CD14-positive monocyte (primary cell): Measurements from ENCODE around the gene RIT1. TPM values are rescaled to one million over a fixed set of nuclear protein-coding genes. Genes with fewer than 3 reads are reported as not detected.

Experiments
- DNase-seq, 3 donors: peaks; one replicate each; pipeline ENCODE4 v3.0.0-alpha.2; 2011 to 2022
- H2AFZ ChIP-seq: 2 replicates; pipeline ENCODE4 v1.6.0; 2012; ENCODE audit warnings: mild to moderate bottlenecking, low read depth, low read length, inconsistent platforms; ENCODE audit not compliant: insufficient read depth, poor library complexity, severe bottlenecking
- H3K27ac ChIP-seq, 2 donors: 1 replicate in 1 of 2; 2 replicates in 1 of 2; pipeline ENCODE4 v1.5.1; 2012 to 2013; ENCODE audit warnings: low read length in 2 of 2, control low read depth in 1 of 2, inconsistent platforms in 1 of 2, low read depth in 1 of 2, mild to moderate bottlenecking in 1 of 2
- H3K27me3 ChIP-seq, 2 donors: one replicate each; pipeline versions ENCODE4 v1.6.0 to v1.6.1; 2011 to 2013; ENCODE audit warnings: low read length in 2 of 2; ENCODE audit not compliant: control insufficient read depth in 2 of 2, insufficient read depth in 2 of 2
- H3K36me3 ChIP-seq, 2 donors: replicated peaks in 1 of 2; 1 replicate in 1 of 2; 2 replicates in 1 of 2; pipeline versions ENCODE4 v1.5.1 to v1.6.1; 2012 to 2013; ENCODE audit warnings: low read length in 2 of 2, control low read depth in 1 of 2, inconsistent platforms in 1 of 2, mild to moderate bottlenecking in 1 of 2; ENCODE audit not compliant: insufficient read depth in 2 of 2, control insufficient read depth in 1 of 2
- H3K4me1 ChIP-seq, 2 donors: 1 replicate in 1 of 2; 2 replicates in 1 of 2; pipeline versions ENCODE4 v1.5.1 to v1.6.1; 2012 to 2013; ENCODE audit warnings: low read length in 2 of 2, control low read depth in 1 of 2, inconsistent platforms in 1 of 2, mild to moderate bottlenecking in 1 of 2, moderate library complexity in 1 of 2; ENCODE audit not compliant: insufficient read depth in 2 of 2, control insufficient read depth in 1 of 2
- H3K4me2 ChIP-seq: replicated peaks from 2 replicates; pipeline ENCODE3; 2012; ENCODE audit warnings: low read length, moderate library complexity, mild to moderate bottlenecking; ENCODE audit not compliant: poor library complexity, severe bottlenecking; ENCODE audit errors: extremely low read depth
- H3K4me3 ChIP-seq, 3 experiments: fragments of 200-600 bp in 1 of 3; sonication (generic) in 1 of 3; replicated peaks in 1 of 3; 1 replicate in 2 of 3; 2 replicates in 1 of 3; pipeline ENCODE4 v1.5.1; 2011 to 2013; ENCODE audit warnings: low read length in 3 of 3, mild to moderate bottlenecking in 3 of 3, control low read depth in 2 of 3, low read depth in 2 of 3, inconsistent platforms in 1 of 3, moderate library complexity in 1 of 3
- H3K79me2 ChIP-seq: 2 replicates; pipeline ENCODE4 v1.6.0; 2012; ENCODE audit warnings: mild to moderate bottlenecking, control low read depth, inconsistent platforms, low read length, moderate library complexity; ENCODE audit not compliant: insufficient read depth
- H3K9ac ChIP-seq: 2 replicates; pipeline ENCODE4 v1.6.0; 2017; ENCODE audit warnings: low read length, mild to moderate bottlenecking; ENCODE audit not compliant: insufficient read depth, poor library complexity, severe bottlenecking
- H3K9me3 ChIP-seq, 2 donors: replicated peaks in 1 of 2; 1 replicate in 1 of 2; 2 replicates in 1 of 2; pipeline versions ENCODE4 v1.5.1 to v1.6.1; 2012 to 2013; ENCODE audit warnings: low read length in 2 of 2, control low read depth in 1 of 2; ENCODE audit not compliant: control insufficient read depth in 1 of 2, insufficient read depth in 1 of 2
- H4K20me1 ChIP-seq: 2 replicates; pipeline ENCODE4 v1.6.0; 2012; ENCODE audit warnings: mild to moderate bottlenecking, low read length, control low read depth, moderate library complexity; ENCODE audit not compliant: insufficient read depth
- H3K27ac Mint-ChIP-seq, 7 donors: one replicate each; pipeline ENCODE4 v1.8.0; 2020; ENCODE audit warnings: mild to moderate bottlenecking in 7 of 7, mixed read lengths in 7 of 7, moderate library complexity in 6 of 7, inconsistent platforms in 2 of 7
- H3K27me3 Mint-ChIP-seq, 3 donors: one replicate each; pipeline ENCODE4 v1.8.0; 2021 to 2022; ENCODE audit warnings: low read depth in 3 of 3, mild to moderate bottlenecking in 3 of 3, mixed read lengths in 3 of 3, moderate library complexity in 3 of 3, inconsistent platforms in 1 of 3
- H3K36me3 Mint-ChIP-seq, 2 donors: one replicate each; pipeline ENCODE4 v1.8.0; 2020; ENCODE audit warnings: mixed read lengths in 2 of 2, inconsistent platforms in 1 of 2, mild to moderate bottlenecking in 1 of 2
- H3K4me1 Mint-ChIP-seq: one replicate; pipeline ENCODE4 v1.8.0; 2020; ENCODE audit warnings: mild to moderate bottlenecking, mixed read lengths
- H3K4me3 Mint-ChIP-seq, 2 donors: one replicate each; pipeline ENCODE4 v1.8.0; 2020; ENCODE audit warnings: mild to moderate bottlenecking in 2 of 2, mixed read lengths in 2 of 2, moderate library complexity in 1 of 2
- H3K9me3 Mint-ChIP-seq, 7 donors: one replicate each; pipeline ENCODE4 v1.8.0; 2020 to 2022; ENCODE audit warnings: mixed read lengths in 7 of 7, mild to moderate bottlenecking in 6 of 7, moderate library complexity in 6 of 7, inconsistent platforms in 2 of 7
- CTCF ChIP-seq: fragments of 200-600 bp; IDR thresholded peaks from one replicate; pipeline ENCODE4 v1.8.0; 2022; ENCODE audit warnings: antibody characterized with exemption, mild to moderate bottlenecking
- WGBS: methylation state at CpG from one replicate; pipeline ENCODE4 v1.1.5; 2013; ENCODE audit warnings: missing lambda C conversion rate; ENCODE audit not compliant: insufficient coverage; 5-methylcytosine and 5-hydroxymethylcytosine counted together
- intact Hi-C, 2 donors: fragments of 100-400 bp; cut with micrococcal nuclease; formaldehyde crosslinking; loops; one replicate each; pipeline versions ENCODE4 v1.15.0 to v1.15.1; 2023
- polyA plus RNA-seq, 3 donors: library from polyadenylated mRNA; depleted of rRNA in 1 of 3; unstranded in 2 of 3; stranded (reverse) in 1 of 3; fragments of 300-500 nt in 2 of 3; fragments of >200 nt in 1 of 3; fragmentation: Illumina TruSeq in 2 of 3; gene quantifications; 1 replicate in 2 of 3; 2 replicates in 1 of 3; pipeline ENCODE4 v1.2.3, GENCODE V29; 2012 to 2021

The RIT1 gene
- polyA plus RNA-seq, 3 donors, result 57.2 to 76.8 (median 69.6) TPM

GRCh38 chr1:155941845-155942531 lies 30.8 kb upstream of the RIT1 start:
- Mint-ChIP-seq H3K27ac (peak overlapping the region; percentile 48 to 91 (median 81)), H3K36me3 (peaks cover 23 to 36% of the 10 kb centered on the region in 2 donors), H3K27me3 (peaks cover 0 to 4% (median 0%) of the 10 kb centered on the region in 3 donors), H3K4me3 (peak overlapping the region; percentile 45 to 51), H3K4me1 (peaks cover 79% of the 10 kb centered on the region), H3K9me3 (peaks cover 0 to 3% (median 0%) of the 10 kb centered on the region in 7 donors)
- H3K9me3 ChIP-seq, result no peaks in the 10 kb centered on the region
- DNase-seq, result peak in 1 of 3 donors; percentile 27
- intact Hi-C loops, result loop anchor here in 1 of 2 donors (2.0 kb wide), 1 partner anchor 47 kb away; no protein-coding TSS in a partner anchor
- peak overlapping the region in 1 of 3 experiments; percentile 45 for H3K4me3 ChIP-seq
- TF ChIP-seq CTCF, result no peak
- H3K27me3 ChIP-seq, result no peaks in the 10 kb centered on the region
- H3K4me2 ChIP-seq, result peak overlapping the region; percentile 59
- peak overlapping the region; percentile 54 to 66 for H3K27ac ChIP-seq
- peak overlapping the region; percentile 29 for H3K9ac ChIP-seq
- 56% methylated on average over 19 of the region's 29 CpGs for WGBS
- H2AFZ ChIP-seq, result no peak overlapping the region
- H3K4me1 ChIP-seq, result peaks cover 79 to 80% of the 10 kb centered on the region in 2 donors
- H4K20me1 ChIP-seq, result peaks cover 6% of the 10 kb centered on the region
- H3K79me2 ChIP-seq, result peaks cover 15% of the 10 kb centered on the region
- peaks cover 4 to 6% of the 10 kb centered on the region in 2 donors for H3K36me3 ChIP-seq

GRCh38 chr1:155940993-155941844 lies 30.1 kb upstream of the RIT1 start, which contains the start of gene RXFP4:
Gene RXFP4 (plus strand): TSS chr1:155941638. CDS start chr1:155941710, 72 bp downstream.
- peak within 1 kb of the TSS in 1 of 3 experiments; percentile 45 for H3K4me3 ChIP-seq
- H3K9me3 ChIP-seq, result no peaks in the 10 kb centered on the region
- peaks cover 15% of the 10 kb centered on the region for H3K79me2 ChIP-seq
- peak within 1 kb of the TSS; percentile 45 to 64 for H3K4me3 Mint-ChIP-seq
- H3K9ac ChIP-seq, result peak within 1 kb of the TSS; percentile 29
- H3K9me3 Mint-ChIP-seq, result peaks cover 0 to 3% (median 0%) of the 10 kb centered on the region in 7 donors
- H3K27me3 ChIP-seq, result no peaks in the 10 kb centered on the region
- peak within 1 kb of the TSS; percentile 59 for H3K4me2 ChIP-seq
- no peak for TF ChIP-seq CTCF
- peaks cover 72% of the 10 kb centered on the region for H3K4me1 Mint-ChIP-seq
- DNase-seq, result no peak
- intact Hi-C loops, result no loop called here
- no peaks in the 10 kb centered on the region for H3K36me3 ChIP-seq
- peaks cover 0 to 4% (median 0%) of the 10 kb centered on the region in 3 donors for H3K27me3 Mint-ChIP-seq
- H3K27ac Mint-ChIP-seq, result peak within 1 kb of the TSS; percentile 77 to 91 (median 84)
- WGBS, result 70% methylated on average over 7 of the region's 11 CpGs
- peaks cover 16 to 28% of the 10 kb centered on the region in 2 donors for H3K36me3 Mint-ChIP-seq
- H4K20me1 ChIP-seq, result peaks cover 6% of the 10 kb centered on the region
- H3K4me1 ChIP-seq, result peaks cover 71 to 73% of the 10 kb centered on the region in 2 donors
- H3K27ac ChIP-seq, result peak within 1 kb of the TSS; percentile 54 to 66
- H2AFZ ChIP-seq, result no peak within 1 kb of the TSS
